ENCODE measurements around the gene MARK1.
"Not testable (repeated sequence)": the region's sequence is repeated elsewhere in the genome, so short reads cannot be mapped to it uniquely, and the experiment has no call there.

Gene MARK1

GRCh38 chr1:220611100-220611499 lies 83.2 kb downstream of the MARK1 start:
- DNase-seq (ENCODE audit: low read depth in 3 of 3): not testable (repeated sequence)

DNA sequence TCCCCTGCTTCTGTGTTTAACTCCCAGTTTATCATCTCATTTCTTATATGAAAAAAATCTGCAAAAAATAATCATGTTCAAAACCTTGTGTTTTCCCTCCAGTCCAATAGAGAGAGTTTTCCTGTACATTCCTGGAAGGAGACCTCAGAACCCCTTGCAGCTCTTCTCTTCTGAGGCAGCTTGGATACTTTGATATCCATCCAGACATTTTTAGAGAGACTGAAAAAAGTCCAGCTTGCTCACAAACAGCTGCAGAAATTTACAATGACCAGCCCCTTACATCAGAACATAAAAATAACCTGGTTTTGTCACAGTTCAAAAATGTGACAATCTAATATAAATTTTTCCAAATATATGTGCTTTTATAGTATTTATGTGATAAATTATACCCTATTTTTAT lies 88.9 kb downstream of the MARK1 start:
- DNase-seq (ENCODE audit: low read depth in 3 of 3): no peak

DNA sequence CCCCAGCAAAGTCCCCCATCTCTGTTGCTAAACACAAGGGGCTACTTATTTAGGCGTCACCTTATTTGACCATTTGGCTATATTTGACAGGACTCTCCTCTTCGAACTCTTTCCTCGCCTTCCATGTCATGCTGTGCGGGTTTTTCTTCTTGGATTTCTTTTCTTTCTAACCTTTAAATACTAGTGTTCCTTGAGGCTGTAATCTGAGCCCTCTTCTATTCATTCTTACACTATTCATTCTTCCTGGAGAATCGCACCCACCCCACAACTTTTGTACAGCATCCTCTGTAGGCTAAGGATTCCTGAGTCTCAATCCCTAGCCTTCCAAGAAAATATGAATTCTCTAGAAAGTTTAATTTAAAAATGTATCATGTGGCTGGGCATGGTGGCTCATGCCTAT lies 100.5 kb downstream of the MARK1 start:
- no peak for DNase-seq (ENCODE audit: low read depth in 3 of 3)

DNA sequence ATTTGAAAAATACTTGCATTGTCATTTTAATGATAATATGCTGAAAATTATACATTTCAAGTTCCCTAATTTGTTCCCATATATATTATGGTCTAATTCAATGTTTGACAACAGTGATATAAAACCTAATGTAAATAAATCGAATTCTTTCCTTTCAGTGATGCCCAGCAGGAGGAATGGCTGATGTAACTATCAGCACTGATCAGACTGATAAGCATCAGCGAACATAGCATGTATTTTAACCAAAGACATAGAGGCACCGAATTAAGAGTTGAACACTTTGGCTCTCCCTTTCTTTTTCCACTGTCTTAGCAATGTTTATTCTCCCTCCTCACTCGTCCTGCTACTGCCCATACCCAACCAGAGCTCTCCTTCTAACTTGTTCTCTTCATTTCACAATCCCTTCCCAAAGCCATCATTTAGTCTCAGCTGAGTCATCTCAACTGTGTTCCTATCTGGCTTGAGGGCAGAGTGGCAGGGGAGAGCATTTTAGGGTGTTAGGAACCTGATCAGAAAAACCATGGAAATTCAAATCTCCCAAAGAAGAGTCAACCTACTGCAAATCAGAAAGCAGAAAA lies 103.4 kb downstream of the MARK1 start:
- no peak for DNase-seq (ENCODE audit: low read depth in 3 of 3)

DNA sequence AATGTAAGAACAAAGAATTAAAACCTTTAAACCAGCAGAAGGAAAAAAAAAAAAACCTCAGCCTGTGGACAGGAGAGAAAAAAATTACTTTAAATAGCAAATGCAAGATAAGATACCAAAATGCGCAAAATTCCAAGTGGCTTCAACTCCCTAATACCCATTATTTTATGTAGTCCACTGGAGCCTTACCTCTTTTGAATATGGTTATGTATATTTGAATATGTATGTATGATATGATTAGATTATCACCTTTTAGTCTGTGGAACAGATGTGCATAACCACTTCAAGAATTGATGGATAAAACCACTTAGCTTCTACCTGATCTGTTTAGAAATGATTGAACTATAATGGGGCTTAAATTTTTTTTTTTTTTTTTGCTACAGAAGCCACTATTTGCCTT lies 109.8 kb downstream of the MARK1 start:
- DNase-seq (ENCODE audit: low read depth in 3 of 3): no peak

DNA sequence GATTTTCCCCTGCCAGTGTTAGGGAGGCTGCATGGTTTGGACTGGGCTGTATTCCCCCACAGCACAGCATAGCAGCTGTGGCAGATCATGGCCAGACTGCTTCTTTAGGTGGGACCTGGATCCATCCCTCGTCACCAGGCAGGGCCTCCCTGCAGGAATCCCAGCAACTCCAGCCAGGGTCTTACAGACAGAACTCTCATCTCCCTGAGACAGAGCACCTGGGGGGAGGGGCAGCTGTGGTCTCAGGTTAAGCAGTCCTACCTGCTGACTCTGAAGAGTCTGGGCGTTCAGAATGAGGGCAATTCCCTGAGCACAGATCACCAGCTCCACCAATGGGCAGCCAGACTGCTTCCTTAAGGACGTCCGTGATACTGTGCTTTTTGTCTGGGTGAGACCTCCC lies 114.3 kb downstream of the MARK1 start:
- no peak for DNase-seq (ENCODE audit: low read depth in 3 of 3)

DNA sequence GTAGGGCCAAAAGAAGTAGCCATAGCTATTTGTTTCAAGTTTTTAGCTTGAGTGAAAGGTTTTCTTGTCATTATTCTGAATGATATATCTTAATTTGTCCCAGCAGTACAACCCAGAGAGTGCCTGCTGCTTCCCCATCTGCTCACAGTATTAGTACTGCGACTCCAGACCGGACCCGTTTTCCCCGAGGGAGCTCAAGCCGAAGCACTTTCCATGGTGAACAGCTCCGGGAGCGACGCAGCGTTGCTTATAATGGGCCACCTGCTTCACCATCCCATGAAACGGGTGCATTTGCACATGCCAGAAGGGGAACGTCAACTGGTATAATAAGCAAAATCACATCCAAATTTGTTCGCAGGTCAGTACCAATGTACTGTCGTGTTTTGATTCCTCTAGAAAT lies 125.1 kb downstream of the MARK1 start:
- no peak for DNase-seq (ENCODE audit: low read depth in 3 of 3)

- DNase-seq (ENCODE audit: low read depth in 3 of 3): no peak
Measured at GRCh38 chr1:220655509-220655908, 127.6 kb downstream of the MARK1 start.

DNA sequence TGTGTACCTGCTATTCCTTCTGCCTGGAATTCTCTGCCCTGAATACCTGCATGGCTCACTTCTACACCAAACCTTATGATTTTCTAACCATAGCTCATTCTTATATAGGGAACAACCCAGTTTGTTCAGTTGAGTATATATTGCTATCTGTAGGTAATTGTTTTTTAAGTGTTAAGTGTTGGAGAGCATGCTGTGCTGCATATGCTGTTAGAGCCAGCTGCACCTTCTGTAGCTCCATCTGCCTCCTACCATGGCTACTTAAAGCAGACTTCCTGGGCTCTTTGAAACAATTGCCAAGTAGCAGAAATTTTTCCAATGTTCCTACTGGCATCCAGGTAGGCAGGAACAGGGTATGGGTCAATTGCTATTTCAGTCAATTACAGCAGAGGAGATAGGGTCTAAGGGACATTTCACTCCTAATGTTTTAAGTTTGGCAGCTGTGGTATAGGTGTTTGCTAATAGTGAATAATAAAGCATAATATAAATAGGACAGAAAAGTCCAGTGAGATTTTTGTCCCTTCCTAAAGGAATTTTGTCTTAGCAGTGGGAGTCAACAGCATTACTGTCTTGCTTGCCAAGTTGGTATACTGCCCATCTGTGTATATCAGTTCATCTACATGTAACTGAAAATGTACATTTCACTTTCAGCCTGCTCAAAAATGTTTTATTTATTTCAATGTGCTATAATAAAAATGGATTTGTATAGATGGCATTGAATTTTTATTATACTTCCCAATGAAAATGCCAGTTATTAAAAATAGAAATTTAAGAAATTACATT lies 128.2 kb downstream of the MARK1 start:
- no peak for DNase-seq (ENCODE audit: low read depth in 3 of 3)

GRCh38 chr1:220666349-220666748 lies 138.4 kb downstream of the MARK1 start:
- no peak for DNase-seq (ENCODE audit: low read depth in 3 of 3)

DNA sequence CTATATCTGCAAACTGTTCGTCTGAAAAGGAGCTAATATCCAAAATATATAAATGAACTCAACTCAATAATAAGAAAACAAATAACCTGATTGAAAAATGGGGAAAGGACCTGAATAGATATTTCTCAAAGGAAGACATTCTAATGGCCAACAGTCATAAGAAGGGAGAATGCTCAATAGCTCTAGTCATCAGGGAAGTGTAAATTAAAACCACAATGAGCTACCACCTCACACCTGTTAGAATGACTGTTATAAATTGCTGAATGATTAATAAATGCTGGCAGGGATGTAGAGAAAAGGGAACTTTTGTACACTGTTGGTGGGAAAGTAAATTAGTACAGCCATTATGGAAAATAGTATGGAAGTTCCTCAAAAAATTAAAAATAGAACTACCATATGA lies 141.1 kb downstream of the MARK1 start:
- DNase-seq (ENCODE audit: low read depth in 3 of 3): no peak

DNA sequence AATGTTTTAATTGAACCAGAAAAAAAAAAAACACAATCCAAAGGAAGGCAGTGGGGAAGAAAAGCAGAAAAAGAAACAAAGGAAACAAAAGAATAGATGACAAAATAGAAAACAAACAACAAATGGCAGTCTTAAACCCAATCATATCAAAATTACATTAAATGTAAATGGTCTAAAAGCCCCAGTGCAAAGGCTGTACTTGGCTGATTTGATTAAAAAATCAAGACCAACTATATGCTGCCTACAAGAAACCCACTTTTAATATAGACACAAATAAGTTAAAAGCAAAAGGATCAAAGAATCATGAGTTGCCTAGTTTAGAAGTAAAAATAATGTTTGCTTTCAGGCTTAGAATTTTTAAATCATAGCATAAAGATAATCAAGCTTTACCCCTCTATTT lies 142.4 kb downstream of the MARK1 start:
- no peak for DNase-seq (ENCODE audit: low read depth in 3 of 3)

GRCh38 chr1:220673921-220674320 lies 146.0 kb downstream of the MARK1 start:
- no peak for DNase-seq (ENCODE audit: low read depth in 3 of 3)

DNA sequence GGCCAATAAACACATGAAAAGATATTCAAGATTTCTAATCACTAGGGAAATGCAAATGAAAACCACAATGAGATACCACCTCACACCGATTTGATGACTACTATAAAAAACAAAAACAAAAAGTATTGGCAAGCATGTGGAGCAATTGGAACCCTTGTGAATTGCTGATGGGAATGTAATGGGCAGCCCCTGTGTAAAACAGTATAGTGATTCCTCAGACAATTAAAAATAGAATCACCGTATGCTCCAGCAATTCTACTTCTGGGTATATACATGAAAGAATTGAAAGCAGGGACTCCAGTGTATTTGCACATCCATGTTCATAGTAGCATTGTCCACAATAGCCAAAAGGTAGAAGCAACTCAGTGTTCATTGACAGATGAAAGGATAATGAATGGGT lies 149.3 kb downstream of the MARK1 start:
- DNase-seq (ENCODE audit: low read depth in 3 of 3): no peak

GRCh38 chr1:220680085-220680687 lies 152.2 kb downstream of the MARK1 start:
- DNase-seq (ENCODE audit: low read depth in 3 of 3): no peak

- no peak for DNase-seq (ENCODE audit: low read depth in 3 of 3)
Measured at GRCh38 chr1:220681220-220681880, 153.4 kb downstream of the MARK1 start.

DNA sequence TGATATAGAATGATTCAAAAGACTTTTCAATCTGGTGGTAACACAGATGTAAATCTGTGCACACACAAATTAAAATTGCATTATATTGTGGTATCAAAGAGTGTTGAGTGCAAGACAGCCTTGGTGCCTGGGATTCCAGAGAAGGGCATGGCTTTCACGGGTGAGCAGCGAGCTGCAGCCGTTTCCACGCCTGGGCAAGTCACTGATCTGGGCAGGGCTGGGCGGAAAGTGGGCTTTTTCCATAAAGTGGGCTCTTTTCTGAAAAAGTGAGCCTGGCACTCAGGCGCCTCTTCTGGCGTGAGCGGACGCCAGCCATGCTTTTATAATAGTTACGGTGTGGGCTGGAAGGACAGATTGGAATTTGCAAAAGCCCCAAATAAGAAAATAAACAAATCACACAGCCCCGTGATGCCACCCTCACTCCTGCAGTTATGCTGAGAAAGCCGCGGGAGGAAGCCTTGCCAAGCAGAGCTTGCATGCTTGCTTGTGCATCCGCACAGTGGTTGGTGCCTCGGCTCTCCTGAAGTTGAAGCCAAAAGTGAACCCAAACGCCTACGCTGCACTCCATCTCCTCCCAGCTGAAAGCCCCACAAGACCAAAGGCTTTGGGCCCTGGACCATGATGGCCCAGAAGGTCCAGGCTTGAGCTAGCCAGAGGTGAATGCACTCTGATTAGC lies 155.1 kb downstream of the MARK1 start:
- no peak for DNase-seq (ENCODE audit: low read depth in 3 of 3)

- not testable (repeated sequence) for DNase-seq (ENCODE audit: low read depth in 3 of 3)
Measured at GRCh38 chr1:220683716-220684115, 155.8 kb downstream of the MARK1 start.

DNA sequence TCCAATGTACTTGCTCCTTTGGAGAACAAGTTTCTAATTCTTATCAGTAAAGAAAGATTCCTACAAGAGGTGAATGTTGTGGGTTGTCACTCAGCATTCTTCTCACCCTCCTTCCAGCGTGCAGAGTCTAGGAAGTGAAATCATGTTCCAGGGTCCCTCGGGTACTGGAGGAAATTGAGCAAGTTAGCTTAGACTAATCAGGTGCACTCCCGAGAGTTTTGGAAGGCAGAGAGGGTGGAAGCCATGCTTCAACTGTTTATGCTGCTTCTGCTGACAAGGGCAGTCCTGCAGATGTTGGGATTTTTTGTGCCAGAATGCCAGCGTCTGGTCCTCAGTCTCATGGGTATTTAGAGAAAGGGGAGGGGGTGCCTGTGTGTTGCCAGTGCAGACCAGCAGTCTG lies 157.0 kb downstream of the MARK1 start:
- no peak for DNase-seq (ENCODE audit: low read depth in 3 of 3)

DNA sequence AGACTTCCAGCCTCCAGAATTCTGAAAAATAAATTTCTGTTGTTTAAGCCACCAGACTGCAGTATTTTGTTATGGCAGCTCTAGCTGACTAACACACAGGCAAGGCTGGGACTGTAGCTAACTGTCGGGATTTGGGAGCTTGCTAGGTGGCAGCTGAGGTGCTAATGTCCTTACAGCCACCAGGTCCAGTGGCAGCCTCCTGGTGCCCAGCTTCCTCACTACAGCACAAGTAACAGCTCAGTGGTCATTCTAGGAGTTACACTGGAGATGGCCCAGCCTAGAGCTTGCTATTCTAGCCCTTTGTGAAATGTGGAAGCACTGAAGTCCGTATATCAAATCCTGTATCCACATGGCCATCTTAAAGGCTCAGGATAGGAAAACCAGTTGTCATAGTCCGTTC lies 157.9 kb downstream of the MARK1 start:
- no peak for DNase-seq (ENCODE audit: low read depth in 3 of 3)

GRCh38 chr1:220687809-220688208 lies 159.9 kb downstream of the MARK1 start:
- no peak for DNase-seq (ENCODE audit: low read depth in 3 of 3)

GRCh38 chr1:220689666-220690065 lies 161.7 kb downstream of the MARK1 start:
- no peak for DNase-seq (ENCODE audit: low read depth in 3 of 3)

Data from stimulated activated CD4-positive, alpha-beta T cell treated with anti-CD3 and anti-CD28 coated beads, TNF-alpha, amount 100 ng/mL, for 4 hours (primary cell).